DOHH2 (cell line): ENCODE measurements around the gene NSG2.

ENCODE experiments used
- H3F3A ChIP-seq: fragments of 200-600 bp; sonication (generic), shearing (Covaris generic); 2 replicates; pipeline ENCODE4 v1.6.0; 2016; ENCODE audit warnings: antibody characterized with exemption, mild to moderate bottlenecking; ENCODE audit not compliant: control insufficient read depth, insufficient read depth
- H3K27ac ChIP-seq: fragments of 200-600 bp; sonication (generic); 2 replicates; pipeline ENCODE4 v1.5.1; 2014; ENCODE audit warnings: low read depth, mild to moderate bottlenecking, low read length, moderate library complexity
- H3K27me3 ChIP-seq: fragments of 200-600 bp; sonication (generic); 2 replicates; pipeline ENCODE4 v1.6.1; 2014; ENCODE audit warnings: mild to moderate bottlenecking, low read length, mixed read lengths; ENCODE audit not compliant: control insufficient read depth
- H3K36me3 ChIP-seq: fragments of 200-600 bp; sonication (generic); 2 replicates; pipeline ENCODE4 v1.6.1; 2014; ENCODE audit warnings: mild to moderate bottlenecking, low read length, moderate library complexity, mixed read lengths; ENCODE audit not compliant: control insufficient read depth
- H3K4me1 ChIP-seq: fragments of 200-600 bp; sonication (generic); 2 replicates; pipeline ENCODE4 v1.6.1; 2014; ENCODE audit warnings: mild to moderate bottlenecking, low read length, mixed read lengths; ENCODE audit not compliant: control insufficient read depth
- H3K4me2 ChIP-seq: fragments of 200-600 bp; sonication (generic); 2 replicates; pipeline ENCODE4 v1.6.0; 2014; ENCODE audit warnings: mild to moderate bottlenecking, low read length, moderate library complexity
- H3K4me3 ChIP-seq: fragments of 200-600 bp; sonication (generic); 2 replicates; pipeline ENCODE4 v1.5.1; 2014; ENCODE audit warnings: mild to moderate bottlenecking, low read length, mixed read lengths
- H3K79me2 ChIP-seq: fragments of 200-600 bp; sonication (generic); 2 replicates; pipeline ENCODE4 v1.6.1; 2014; ENCODE audit warnings: mild to moderate bottlenecking, low read length, mixed read lengths; ENCODE audit not compliant: control insufficient read depth
- H3K9me2 ChIP-seq: fragments of 200-600 bp; sonication (generic); replicated peaks from 2 replicates; pipeline ENCODE4 v1.6.1; 2014; ENCODE audit warnings: mild to moderate bottlenecking, low read length, mixed read lengths; ENCODE audit not compliant: control insufficient read depth
- H3K9me3 ChIP-seq: fragments of 200-600 bp; sonication (generic); 2 replicates; pipeline ENCODE4 v1.6.1; 2014; ENCODE audit warnings: antibody characterized with exemption, low read length, mixed read lengths; ENCODE audit not compliant: control insufficient read depth, insufficient read depth
- H4K20me1 ChIP-seq: fragments of 200-600 bp; sonication (generic); 2 replicates; pipeline ENCODE4 v1.6.0; 2014; ENCODE audit warnings: low read depth, mild to moderate bottlenecking, antibody characterized with exemption, low read length, moderate library complexity; ENCODE audit not compliant: control insufficient read depth, insufficient read depth
- CTCF ChIP-seq: fragments of 200-600 bp; sonication (generic); IDR thresholded peaks from one replicate; pipeline ENCODE4 v1.5.1; 2014; ENCODE audit warnings: antibody characterized with exemption, mild to moderate bottlenecking, low read depth, low read length; ENCODE audit not compliant: poor library complexity, severe bottlenecking
- EZH2phosphoT487 ChIP-seq: fragments of 200-600 bp; sonication (generic); IDR thresholded peaks from 2 replicates; pipeline ENCODE4 v1.6.1; 2017; ENCODE audit warnings: borderline replicate concordance, mild to moderate bottlenecking, antibody characterized with exemption, low read length, moderate library complexity, mixed read lengths

NSG2 gene

GRCh38 chr5:174053905-174054304 lies 8.4 kb downstream of the NSG2 start:
- Histone ChIP-seq H3K4me2 (no peak overlapping the region), H3K4me1 (no peaks in the 10 kb centered on the region), H3K27ac (no peak overlapping the region), H3K9me2 (no peaks in the 10 kb centered on the region), H3F3A (no peaks in the 10 kb centered on the region), H3K9me3 (no peaks in the 10 kb centered on the region), H4K20me1 (no peaks in the 10 kb centered on the region), H3K4me3 (no peak overlapping the region), H3K36me3 (no peaks in the 10 kb centered on the region), H3K27me3 (peaks cover 7% of the 10 kb centered on the region; the same call in 1 of the 2 replicates), H3K79me2 (no peaks in the 10 kb centered on the region)
- TF ChIP-seq EZH2phosphoT487 (no peak), CTCF (no peak)

- Histone ChIP-seq H3K36me3 (no peaks in the 10 kb centered on the region), H3K9me3 (no peaks in the 10 kb centered on the region), H3K4me1 (no peaks in the 10 kb centered on the region), H4K20me1 (no peaks in the 10 kb centered on the region), H3F3A (no peaks in the 10 kb centered on the region), H3K4me3 (no peak overlapping the region), H3K9me2 (no peaks in the 10 kb centered on the region), H3K4me2 (no peak overlapping the region), H3K79me2 (no peaks in the 10 kb centered on the region), H3K27me3 (peaks cover 7% of the 10 kb centered on the region; the same call in 1 of the 2 replicates), H3K27ac (no peak overlapping the region)
- TF ChIP-seq CTCF (no peak), EZH2phosphoT487 (no peak)
Observed at GRCh38 chr5:174056064-174056847, 10.8 kb downstream of the NSG2 start.

GRCh38 chr5:174057206-174057605 lies 11.7 kb downstream of the NSG2 start:
- Histone ChIP-seq H4K20me1 (no peaks in the 10 kb centered on the region), H3K4me3 (no peak overlapping the region), H3K36me3 (no peaks in the 10 kb centered on the region), H3K79me2 (no peaks in the 10 kb centered on the region), H3K9me3 (no peaks in the 10 kb centered on the region), H3K4me2 (no peak overlapping the region), H3K4me1 (no peaks in the 10 kb centered on the region), H3F3A (no peaks in the 10 kb centered on the region), H3K27me3 (peaks cover 7% of the 10 kb centered on the region; the same call in 1 of the 2 replicates), H3K27ac (no peak overlapping the region), H3K9me2 (no peaks in the 10 kb centered on the region)
- no peak for TF ChIP-seq CTCF
- no peak for TF ChIP-seq EZH2phosphoT487
